GM19240 (cell line): ENCODE data around the gene LRRTM4.

ENCODE experiments used
- DNase-seq: peaks from one replicate; pipeline ENCODE4 v3.0.0; 2011; ENCODE audit warnings: low spot score; ENCODE audit not compliant: insufficient read length

Gene LRRTM4

DNA sequence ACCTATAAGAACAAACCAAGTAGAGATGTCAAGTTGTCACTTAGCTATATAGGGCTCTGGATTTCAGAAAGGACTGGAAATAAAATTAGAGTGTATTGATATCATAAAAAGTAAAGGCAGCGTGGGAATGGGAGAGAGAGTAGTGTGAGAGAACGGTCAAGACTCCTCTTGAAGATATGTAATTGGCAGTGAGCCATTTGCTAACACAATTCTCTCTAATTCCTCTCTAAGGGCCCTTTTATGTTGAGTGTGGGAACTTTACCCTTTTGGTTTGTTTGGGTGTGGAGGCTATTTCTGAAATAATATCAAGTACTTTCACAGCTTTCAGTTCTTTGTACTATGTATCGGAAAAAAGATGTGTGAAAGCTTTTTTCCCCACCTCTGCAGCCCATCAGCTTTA, 196.8 kb downstream of the LRRTM4 start:
- no peak for DNase-seq

DNA sequence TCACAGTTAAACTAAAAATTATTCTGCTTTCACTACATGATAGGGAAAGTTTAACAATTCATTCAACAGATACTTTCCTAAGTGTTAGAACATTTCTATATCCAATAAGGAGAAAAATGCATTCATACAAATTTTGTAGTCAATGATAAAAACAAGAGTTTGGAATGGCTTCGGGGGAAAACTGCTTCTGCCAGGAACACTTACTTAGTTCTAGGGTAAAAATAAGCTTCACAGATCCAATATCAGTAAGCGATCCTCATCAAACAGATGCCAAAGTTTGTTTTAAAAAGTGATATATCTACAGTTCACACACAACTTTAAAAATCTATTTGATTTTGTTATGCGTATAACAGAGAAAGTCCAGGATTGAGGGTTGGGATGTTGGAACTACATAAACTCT, 199.7 kb downstream of the LRRTM4 start:
- DNase-seq = no peak

DNA sequence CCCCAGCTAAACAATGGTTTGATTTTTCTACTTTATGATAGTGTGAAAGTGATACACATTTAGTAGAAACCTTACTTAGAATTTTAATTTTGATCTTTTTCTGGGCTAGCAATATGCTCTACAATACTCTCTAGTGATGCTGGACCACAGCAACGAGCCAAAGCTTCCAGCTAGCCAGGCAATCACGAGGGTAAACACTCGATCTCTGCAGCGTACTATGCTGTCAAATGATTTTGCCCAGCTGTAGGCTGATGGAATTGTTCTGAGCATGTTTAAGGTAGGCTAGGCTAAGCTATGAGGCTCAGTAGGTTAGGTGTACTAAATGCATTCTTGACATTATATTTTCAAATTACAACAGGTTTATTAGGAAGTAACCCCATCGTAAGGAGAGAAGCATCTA, 207.5 kb downstream of the LRRTM4 start:
- DNase-seq = no peak

DNA sequence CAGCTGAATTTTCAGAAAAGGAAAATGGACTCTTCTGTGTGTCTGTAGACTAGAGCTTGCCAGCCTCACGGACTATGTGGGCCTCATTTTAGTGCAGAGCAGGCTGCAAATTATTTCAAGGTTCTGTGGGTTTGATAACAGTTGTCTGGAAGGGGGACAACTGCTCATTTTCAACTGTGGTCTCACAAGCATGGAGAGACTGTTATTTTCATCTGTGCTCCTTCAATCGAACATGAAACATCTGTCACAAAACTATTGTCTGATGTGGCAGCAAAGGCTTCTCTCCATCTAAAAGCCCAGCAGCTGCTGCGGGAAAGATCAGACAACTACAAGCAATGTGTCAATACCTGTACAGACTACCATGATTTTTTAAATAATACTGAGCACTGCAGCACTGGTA, 211.8 kb downstream of the LRRTM4 start:
- DNase-seq = no peak

DNA sequence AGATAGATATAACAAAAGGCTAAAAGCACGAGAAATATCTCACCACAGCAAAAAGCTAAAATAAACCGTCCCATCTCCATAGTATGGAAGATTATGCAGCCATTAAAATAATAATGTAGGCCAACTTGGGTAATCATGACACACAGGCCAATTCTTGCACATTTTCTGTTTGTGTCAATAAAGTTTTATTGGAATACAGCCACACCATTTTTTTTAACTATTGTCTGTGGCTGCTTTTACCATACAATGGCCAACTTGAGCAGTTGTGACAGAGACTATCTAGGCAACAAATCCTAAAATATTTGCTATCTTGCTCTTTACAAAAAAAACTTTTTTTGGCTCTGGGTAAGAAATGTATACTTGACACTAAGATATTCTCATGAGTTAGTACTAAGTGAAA, 212.5 kb downstream of the LRRTM4 start:
- DNase-seq = no peak

DNA sequence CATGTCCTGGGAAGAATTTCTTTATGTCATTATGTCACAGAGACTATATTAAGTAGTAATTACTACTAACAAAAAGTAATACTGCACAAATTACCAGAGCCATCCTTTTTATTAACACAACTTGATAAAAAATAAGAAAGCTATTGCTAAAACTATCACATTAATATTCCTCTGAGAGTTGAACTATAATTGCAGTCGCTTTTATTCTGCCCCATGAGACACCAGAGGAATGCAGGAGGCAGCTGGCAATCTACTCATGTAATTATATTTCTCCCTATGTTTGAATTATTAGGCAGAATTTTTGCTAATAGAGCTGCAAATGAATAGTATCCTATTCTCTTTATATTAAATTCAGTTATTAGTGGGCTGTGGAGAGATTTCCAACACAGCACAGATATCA, 220.7 kb downstream of the LRRTM4 start:
- no peak for DNase-seq

DNA sequence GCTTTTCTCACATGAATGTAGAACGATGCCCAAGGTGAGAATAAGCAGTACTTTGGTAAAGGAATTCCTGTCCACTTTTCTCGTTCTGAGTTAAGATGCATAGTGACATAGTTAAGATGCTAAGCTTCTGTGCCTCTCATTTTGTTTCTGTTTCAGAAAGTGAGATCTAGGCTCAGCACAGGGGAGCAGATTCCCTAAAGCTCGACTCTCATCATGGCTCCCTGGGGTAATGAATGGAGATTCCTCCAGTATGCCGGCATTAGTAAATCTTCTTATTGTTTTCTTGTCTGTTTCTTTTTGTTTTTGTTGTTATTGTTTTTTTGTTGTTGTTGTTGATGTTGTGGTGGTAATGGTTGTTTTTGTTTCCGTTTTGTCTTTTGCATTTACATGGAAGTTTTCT, 225.4 kb downstream of the LRRTM4 start:
- no peak for DNase-seq

DNA sequence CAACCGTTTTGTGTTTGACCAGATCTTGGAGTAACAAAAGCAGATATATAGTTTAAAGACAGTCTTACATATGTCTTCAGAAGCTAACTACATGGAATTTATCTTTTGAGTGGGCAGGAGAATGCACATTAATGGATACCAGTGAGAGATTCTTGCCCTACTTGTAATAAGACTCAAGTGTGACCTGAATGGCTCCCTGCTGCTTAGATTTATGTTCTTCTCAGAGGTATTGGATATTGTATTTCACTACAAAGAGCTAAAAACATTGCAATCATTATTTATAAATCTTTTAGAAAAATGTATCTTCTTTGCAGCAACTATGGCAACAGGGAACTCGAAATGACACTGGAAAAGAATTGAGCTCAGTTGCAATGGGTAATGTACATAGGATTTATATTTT, 227.7 kb downstream of the LRRTM4 start:
- no peak for DNase-seq

DNA sequence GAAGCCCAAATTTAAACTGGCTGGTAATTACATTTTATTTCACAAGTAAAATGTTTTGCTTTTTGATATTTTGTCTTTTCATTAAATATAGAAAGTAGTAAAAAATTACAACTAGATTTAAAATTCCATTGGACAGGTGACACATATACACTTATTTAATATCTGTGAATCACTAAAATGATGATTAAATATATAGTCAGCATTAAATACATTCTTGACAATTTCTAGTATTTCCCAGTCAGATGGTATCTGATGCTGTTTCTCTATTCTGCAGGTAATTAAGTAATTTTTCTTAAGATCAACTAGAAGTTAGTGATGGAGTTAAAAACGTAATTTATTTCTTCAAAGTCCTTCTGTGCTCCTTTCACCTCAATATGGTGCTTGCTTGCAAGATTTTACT, 237.8 kb downstream of the LRRTM4 start:
- DNase-seq = no peak

DNA sequence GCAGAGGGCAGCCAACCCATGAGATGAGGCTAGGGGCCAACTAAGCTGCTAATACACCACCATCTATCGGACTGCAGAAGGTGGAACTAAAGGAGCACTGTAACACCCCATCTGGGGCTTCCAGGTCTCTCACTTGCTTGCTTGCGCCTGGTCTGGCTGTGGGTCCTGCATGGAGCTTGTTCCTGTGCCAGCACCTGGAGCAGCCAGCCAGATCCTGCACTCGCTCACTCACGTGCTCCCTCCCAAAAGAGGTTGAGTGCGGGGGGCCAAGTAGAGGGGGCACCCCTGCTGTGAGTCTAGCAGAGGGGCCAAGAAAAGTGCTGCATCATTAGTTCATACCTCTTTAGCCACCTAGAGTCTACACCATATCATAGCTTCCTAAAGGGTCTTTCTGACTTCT, 250.9 kb downstream of the LRRTM4 start:
- no peak for DNase-seq

DNA sequence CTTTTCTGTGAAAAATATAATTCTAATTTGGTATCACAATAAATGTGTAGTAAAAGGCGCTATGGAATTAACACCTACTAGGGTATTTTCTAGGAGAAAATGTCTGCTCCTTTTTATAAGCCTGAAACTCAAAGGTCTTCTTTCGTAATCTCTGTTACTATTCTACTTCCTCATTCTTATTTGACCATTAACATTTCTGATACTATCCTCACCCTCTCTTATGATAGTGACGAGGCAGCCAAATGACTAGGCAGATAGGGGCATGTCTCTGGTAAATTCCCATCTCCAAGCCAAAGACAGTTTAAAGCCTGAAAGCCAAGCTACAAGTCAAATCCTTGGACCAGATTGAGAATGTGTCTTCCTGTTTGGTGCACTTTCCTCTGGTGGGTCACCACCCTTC, 251.7 kb downstream of the LRRTM4 start:
- no peak for DNase-seq

DNA sequence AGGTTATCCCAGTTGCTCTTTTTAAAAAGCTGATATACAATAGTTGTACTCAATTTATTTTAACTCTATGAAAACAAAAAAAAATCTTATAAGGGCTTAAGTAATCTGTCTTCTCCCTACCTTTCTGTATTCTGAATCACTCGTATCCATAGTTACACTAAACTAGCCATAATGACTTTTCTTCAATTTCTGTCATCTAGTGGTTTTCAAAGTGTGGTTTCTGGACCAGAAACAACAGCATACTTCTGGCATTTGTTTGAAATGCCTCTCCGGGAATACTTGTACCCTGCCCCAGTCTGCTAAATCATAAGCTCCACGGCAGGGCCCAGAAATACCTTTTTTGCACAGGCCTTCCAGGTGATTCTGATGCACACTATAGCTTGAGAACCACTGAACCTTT, 253.6 kb downstream of the LRRTM4 start:
- no peak for DNase-seq

DNA sequence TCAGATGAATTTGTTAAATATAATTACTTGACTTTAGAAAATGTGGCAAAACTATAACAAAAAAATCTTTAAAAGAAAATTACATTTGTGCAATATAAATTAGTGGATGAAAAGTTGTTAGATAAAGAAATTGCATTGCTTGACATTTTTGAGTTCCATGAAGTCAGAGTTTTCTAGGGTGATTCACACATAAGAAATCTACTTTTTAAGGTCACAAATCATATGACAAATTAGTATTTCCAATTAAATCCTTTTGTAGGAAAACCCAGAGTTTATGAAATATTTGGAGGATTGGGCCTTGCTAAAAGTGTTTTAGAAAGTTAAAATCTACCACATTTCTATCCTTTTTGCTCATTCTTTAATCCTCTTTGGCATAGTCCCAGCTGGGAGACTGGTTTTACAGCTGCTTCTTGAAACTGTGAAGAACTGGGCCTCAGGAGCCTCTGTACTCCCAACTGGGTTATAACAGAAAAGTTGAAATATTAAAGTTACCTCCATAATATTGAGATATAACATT, 289.2 kb downstream of the LRRTM4 start:
- no peak for DNase-seq

DNA sequence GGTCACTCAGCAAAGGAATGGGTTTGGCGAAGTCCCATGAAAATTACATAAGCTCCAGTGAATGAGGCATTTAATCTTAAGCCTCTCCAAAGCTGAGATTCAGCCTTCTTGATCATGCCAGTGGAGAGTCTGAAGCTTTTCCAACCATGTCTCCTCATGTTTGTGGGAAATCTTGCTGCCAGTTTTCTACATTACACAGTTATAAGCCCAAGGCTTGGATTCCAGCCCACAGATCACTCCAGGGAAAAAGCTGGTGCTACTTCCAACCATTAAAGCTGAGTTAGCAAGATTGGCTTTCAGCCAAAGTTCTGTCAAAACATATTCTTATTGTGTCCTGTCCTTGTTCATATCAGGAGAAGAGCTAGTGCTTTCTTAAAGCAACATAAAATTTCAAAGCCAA, 293.8 kb downstream of the LRRTM4 start:
- no peak for DNase-seq

DNA sequence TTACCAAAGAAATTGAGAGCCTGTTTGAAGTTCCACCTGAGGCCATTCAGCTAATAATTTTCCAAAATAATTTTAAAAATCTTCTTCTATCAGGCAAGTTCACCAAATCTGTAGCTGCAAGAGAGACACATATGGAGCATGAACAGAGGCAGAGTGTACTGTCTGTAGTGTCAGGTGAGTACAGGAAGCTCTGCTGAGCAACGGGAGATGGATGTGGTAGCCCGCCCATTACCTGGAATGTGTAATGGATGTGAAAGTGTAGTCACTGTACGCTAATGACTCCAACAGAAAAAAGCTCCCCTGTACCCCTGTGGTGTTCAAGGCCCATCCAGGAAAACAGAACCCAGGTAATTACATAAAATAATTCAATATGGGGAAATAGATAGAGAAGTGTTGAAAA, 311.5 kb downstream of the LRRTM4 start:
- DNase-seq = no peak

DNA sequence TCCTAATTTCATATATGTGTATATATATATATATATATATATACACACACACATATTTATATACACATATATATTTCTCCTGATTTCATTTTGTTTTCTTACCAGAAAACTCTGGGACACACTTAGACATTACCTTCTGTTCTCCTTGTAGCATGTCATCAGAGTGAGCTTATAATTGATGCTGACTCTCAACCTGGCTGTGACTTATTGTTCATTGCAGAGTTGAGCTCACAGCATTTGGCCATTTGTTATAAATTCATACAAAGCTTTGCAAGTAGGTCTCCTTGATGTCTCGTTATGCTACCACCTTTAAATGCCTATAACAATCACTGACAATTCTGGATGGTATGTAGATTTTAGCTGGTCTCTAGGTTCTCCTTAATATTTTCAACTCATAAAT, 314.8 kb downstream of the LRRTM4 start:
- DNase-seq = no peak

DNA sequence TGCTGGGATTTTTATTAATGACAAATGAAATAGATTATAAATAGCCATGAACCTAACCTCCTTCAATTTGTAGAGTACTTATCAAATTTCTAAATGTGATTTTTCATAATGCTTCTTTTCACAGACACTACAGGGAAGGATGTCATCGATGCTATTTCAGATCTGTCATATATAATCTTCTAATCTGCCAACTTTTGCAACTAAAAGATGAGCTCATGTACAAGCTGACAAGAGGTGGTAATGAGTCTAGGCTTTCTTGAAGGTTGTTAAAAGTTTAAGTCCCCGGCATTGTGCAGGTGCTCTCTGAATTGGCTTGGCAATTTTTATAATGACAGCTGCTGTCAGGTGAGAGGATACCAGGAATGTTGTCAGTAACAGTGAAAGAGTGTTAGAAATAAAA, 320.4 kb downstream of the LRRTM4 start:
- no peak for DNase-seq

DNA sequence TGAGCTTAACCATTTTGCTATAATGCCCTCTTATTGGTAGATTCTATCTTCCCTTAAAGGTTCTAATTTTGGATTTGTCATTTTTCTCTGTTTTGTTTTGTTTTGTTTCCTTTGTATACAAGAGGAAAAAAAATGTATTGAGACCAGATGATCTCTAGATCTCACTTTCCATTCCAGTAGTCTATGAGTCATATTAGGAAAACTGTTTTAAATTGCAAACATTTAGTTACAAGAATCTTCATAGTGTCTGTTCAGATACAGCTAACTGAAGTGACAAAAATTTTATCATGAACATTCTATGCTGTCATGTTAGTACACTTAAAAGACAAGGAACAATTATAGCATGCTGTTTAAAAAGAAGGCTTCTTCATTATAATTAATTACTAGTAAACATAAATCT, 322.8 kb downstream of the LRRTM4 start:
- no peak for DNase-seq

DNA sequence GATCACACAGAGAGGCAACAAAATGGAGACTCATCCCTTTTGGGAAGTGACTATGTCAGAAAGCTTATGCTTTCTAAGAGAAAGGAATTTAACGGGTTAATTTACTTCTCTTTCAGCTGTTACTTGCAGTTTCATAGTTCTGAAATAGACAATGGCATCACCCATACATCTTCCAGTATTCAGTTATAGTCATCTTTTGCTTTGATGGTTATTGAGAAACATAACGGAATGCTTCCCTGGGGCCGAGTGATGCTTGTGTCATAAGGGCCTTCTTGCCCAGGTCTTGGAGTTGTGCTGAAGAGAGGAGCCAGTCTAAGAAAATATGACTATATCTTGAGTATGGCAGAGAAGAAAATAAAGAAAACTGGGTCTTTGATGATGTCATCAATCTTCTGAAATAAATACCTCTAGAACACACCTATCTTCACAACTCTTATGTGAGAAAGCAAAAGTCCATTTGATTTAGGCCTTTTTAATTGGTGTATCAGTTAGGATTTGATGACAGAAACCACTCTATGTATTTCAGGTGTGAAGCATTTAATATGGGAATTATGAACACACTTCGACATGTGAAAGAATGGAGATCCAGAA, 328.2 kb downstream of the LRRTM4 start:
- no peak for DNase-seq

DNA sequence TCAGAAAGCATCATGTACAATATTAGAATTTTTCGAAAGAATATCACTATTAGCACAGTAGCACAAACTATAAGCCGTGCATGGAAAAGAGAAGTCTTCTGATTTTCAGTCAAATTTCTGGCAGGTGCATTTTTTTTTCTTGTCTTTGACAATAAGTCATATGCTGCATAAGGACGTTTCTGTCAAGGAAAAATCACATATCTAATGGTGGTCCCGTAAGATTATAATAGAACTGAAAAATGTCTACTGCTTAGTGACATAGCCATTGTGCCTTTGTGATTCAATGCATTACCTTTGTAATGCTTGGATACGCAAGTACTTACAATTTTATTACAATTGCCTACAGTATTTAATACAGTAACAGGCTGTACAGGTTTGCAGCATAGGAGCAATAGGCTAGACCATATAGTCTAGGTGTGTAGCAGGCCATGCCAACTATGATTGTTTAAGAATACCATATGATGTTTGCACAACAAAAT, 329.3 kb downstream of the LRRTM4 start:
- no peak for DNase-seq

DNA sequence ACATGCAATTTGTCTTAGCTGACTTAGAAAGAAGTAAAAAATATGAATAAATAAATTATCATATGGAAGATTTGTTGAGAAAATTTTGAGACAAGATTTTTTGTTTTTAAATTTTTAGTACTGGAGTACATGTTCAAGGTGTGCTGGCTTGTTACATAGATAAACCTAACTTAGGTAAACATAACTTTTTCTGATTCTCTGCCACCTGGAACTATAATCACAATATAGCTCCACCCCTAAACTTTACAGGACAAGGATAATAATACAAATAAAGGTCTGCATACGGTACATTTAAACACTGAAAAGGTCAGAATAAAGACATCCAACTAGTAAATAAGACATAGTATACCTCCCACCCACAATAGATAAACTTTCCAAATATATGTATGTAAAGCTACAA, 330.5 kb downstream of the LRRTM4 start:
- no peak for DNase-seq

DNA sequence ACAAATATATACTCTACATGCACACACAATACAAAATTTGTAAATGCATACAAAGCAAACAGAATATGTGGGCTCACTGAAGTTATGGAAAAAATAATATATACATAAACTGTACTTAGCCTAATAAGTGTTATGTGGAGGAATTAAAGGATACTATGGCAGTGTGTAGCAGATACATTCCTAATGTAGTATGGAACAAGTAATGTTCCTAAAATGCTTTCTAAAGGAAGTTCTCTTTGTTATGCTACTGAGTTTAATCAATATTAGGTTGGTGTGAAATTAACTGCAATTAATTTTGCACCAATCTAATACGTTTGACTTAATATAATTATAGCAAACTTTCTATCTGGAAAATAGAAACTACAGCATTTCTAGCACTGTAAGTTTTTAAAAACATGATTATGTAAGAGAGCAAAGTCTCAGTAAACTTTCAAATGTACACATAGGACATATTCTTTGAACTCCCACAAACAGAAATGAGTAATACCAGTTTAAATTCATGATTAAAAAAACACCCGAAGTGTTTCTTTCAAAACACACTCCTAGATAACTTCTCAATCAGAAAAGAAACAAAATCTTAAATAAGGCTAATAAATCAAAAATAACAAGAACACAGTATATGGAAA, 331.3 kb downstream of the LRRTM4 start:
- no peak for DNase-seq

DNA sequence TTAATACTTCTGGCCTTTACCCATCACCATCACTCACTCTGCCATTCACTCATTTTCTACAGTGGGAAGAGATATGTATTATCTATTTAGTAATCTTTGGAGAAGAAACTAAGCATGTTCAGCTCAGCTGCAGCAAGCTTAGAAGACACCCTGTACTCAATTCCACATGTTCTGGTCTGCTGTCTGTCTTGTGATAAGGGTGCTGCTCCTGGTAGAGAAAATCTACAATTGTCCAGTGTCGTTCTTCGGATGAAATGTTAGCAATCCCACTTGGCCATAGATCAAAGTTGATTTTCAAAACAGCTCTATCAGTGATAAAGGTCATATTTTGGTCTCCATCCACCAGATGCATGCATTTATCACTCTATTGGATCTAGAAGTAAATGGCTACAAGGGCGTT, 337.1 kb downstream of the LRRTM4 start:
- DNase-seq = no peak
